ENCODE measurements around the gene CELA3A.
"Not testable (repeated sequence)": the region's sequence is repeated elsewhere in the genome, so short reads cannot be mapped to it uniquely, and the experiment has no call there.

DNA sequence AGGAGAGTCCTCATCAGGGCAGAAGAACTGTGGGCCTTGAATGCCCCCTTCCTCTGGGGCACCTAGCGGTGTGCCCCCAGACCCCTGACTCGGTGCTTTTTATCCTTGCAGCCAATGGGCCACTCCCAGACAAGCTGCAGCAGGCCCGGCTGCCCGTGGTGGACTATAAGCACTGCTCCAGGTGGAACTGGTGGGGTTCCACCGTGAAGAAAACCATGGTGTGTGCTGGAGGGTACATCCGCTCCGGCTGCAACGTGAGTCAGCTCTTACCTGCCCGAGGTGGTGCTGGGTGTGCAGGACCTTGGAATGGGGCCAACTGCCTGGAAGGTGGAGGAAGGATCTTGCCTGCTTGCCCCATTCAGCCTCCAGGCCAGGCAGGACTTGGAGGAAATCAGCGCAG is 5.8 kb downstream of the CELA3A start:
- peak; percentile 45 to 76 (median 67) for TF ChIP-seq POLR2A (IDR thresholded peaks at IDR 0.05)
- TF ChIP-seq, protein P1, sequence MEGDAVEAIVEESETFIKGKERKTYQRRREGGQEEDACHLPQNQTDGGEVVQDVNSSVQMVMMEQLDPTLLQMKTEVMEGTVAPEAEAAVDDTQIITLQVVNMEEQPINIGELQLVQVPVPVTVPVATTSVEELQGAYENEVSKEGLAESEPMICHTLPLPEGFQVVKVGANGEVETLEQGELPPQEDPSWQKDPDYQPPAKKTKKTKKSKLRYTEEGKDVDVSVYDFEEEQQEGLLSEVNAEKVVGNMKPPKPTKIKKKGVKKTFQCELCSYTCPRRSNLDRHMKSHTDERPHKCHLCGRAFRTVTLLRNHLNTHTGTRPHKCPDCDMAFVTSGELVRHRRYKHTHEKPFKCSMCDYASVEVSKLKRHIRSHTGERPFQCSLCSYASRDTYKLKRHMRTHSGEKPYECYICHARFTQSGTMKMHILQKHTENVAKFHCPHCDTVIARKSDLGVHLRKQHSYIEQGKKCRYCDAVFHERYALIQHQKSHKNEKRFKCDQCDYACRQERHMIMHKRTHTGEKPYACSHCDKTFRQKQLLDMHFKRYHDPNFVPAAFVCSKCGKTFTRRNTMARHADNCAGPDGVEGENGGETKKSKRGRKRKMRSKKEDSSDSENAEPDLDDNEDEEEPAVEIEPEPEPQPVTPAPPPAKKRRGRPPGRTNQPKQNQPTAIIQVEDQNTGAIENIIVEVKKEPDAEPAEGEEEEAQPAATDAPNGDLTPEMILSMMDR (IDR thresholded peaks at IDR 0.05), result not testable (repeated sequence)
